IPS-18c (cell line): ENCODE measurements around the gene FTO.

ENCODE experiments used
- H3K4me3 ChIP-seq: 2 replicates; pipeline ENCODE4 v1.7.0; 2013; ENCODE audit warnings: low read depth, mild to moderate bottlenecking, low read length, moderate library complexity; ENCODE audit not compliant: insufficient read depth
- H3K9me3 ChIP-seq: one replicate; pipeline ENCODE4 v1.6.1; 2013; ENCODE audit warnings: mild to moderate bottlenecking, low read length, moderate library complexity; ENCODE audit not compliant: control insufficient read depth, insufficient read depth

The FTO gene

DNA sequence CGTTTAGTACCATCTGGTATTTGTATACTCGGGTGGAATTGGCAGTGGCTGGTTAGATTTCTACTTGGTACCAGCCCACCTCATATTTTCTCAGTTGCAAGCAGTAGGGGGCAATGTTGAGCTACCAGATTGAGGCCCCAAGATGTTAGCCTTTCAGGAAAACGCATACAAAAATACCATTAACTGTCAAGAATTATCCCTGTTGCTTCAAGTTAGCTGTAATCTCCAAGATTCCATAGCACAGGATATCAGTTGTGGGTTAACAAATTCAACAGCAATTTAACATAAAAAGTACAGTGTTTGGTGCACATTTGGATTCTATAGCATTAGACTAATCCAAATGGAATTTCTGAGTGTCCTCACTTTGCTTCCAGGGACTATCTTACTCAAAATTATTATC is 188.2 kb downstream of the FTO start:
- Histone ChIP-seq H3K4me3 (no peak overlapping the region), H3K9me3 (no peaks in the 10 kb centered on the region)

GRCh38 chr16:53893731-53894435 is 189.9 kb downstream of the FTO start:
- no peak overlapping the region for H3K4me3 ChIP-seq
- H3K9me3 ChIP-seq: no peaks in the 10 kb centered on the region

DNA sequence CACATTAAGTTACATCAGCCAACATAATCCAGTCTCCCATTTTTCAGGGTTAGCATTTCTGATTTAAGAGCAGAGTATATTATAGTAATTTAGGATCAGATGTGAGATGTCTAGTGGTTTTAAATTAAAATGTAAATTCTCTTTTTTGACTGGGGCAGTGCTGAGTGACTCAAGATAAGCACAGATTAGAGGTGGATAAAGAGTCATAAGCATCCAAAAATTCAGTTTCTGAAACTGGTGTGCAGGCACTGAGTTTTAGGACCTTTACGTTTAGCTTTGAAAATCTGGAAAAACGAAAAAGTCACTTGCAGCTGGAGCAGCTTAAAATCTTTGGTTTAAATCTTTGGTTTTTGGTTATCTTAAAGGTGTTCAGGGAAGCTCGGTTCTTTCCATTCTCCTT is 190.7 kb downstream of the FTO start:
- H3K9me3 ChIP-seq: no peaks in the 10 kb centered on the region

DNA sequence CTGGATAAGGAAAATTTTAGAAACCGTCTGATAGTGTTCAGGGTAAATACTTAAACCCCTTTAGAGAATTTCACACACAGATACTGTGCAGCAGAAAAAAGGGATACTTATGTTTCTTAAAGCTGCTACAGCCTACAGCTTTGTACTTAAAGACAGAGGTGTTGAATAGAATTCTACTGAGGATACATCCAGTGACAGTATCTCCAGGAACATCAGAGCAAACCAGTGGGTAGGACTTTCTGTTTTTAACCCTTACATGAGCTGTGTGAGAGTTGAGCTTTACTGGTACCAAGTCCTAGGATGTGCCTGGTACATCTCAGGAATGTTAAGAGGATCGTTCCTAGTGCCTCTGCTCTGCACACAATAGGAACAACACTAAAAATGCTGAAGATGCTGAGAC is 191.5 kb downstream of the FTO start:
- H3K4me3 ChIP-seq: no peak overlapping the region
- no peaks in the 10 kb centered on the region for H3K9me3 ChIP-seq

More for the DNA sequence above, 190.7 kb downstream of the FTO start:
- no peak overlapping the region for H3K4me3 ChIP-seq

DNA sequence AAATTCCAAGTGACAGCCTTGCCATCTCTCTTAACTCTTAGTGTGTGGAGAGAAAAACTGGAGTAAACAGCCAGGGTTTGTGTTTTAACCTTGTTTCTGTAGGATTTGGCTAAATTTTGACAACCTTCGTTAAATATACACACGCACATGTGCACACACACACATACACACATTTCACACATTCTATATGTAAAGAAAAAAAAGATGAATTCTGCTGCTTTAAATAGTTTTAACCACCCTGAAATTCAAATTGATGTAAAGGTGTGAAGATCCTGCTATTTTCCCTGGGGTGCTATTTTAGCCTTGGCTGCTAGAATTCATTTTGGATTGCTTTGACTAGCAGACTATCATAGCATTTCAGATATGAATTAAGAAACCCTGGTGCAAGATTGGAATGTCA is 191.9 kb downstream of the FTO start:
- no peaks in the 10 kb centered on the region for H3K9me3 ChIP-seq
- H3K4me3 ChIP-seq: no peak overlapping the region

- Histone ChIP-seq H3K9me3 (no peaks in the 10 kb centered on the region), H3K4me3 (no peak overlapping the region)
These were observed 192.8 kb downstream of the FTO start for GRCh38 chr16:53896722-53897121.

DNA sequence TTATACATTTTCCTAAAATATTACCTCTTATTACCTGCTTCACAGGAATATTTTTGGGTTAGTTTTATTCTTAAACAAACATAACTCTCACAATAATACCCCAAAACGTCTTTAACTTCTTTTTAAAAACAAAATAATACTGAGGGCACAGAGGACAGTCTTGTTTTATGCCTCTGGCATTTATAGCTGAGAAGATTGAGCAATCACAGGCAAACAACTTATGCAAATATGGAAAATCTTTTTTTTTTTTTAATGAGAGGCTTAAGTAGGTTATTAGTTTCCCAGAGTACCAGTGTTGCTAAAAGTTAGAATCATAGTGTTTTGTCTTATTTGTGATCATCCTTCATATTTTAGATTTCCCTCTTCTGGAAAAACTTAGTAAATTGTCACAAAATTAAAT is 195.0 kb downstream of the FTO start:
- Histone ChIP-seq H3K9me3 (no peaks in the 10 kb centered on the region), H3K4me3 (no peak overlapping the region)

DNA sequence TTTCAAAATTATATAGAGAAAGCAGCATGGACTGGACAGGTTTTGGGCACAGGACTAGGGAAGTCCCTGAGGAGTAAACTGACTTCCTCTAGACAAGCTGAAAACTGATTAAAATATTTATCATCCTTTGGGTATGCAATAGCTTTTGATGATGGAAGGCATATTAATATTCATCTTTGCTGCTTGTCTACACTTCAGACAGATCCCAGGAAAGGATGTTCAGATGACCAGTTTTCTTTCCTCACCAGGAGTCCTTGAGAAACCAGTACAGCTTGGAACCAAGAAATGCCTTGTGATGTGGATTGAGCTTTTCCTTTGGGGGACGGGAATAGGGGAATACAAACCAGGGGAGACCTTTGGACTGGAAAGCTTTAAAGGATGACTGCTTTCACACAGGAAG is 195.5 kb downstream of the FTO start:
- Histone ChIP-seq H3K9me3 (no peaks in the 10 kb centered on the region), H3K4me3 (no peak overlapping the region)

DNA sequence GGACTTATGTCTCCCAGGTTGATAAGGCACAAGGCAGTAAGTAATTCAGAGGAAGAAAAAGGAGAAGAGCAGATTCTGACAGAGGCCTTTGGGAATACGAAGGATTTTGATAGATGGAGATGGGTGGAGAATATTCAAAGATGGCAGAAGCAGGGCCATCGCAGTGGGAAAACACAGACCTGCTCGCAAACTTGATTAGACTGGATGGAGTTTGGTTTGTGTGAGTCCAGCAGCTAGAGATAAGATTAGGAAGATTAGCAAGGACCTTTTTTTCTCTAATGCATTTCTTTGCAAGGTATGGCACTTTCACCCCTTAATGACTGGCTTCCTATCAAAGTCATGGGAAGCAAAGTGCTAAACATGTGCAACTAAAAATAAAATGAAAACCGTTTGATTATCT is 196.7 kb downstream of the FTO start:
- Histone ChIP-seq H3K9me3 (no peaks in the 10 kb centered on the region), H3K4me3 (no peak overlapping the region)

- Histone ChIP-seq H3K4me3 (no peak overlapping the region), H3K9me3 (no peaks in the 10 kb centered on the region)
These were observed 197.5 kb downstream of the FTO start for GRCh38 chr16:53901408-53901807.

DNA sequence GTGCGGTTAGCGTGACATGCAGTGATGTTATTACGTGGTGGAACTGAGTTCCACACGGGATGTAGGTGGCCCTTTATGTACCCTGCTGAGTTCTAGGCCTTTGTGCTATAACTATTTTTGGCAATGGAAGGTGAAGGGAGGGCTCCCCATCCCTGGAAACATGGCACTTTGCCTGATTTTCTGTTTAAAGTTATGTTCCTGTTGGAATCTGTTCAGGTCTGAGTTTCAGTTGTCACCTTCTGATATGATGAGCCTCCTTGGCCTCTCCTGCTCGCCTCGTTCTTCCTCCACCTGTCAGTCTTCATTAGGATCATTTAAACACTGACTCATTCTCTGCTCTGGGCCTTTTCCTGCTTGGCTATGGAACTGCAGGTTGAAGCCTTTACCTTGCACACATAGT is 200.6 kb downstream of the FTO start:
- Histone ChIP-seq H3K9me3 (no peaks in the 10 kb centered on the region), H3K4me3 (no peak overlapping the region)

- H3K4me3 ChIP-seq: no peak overlapping the region
- H3K9me3 ChIP-seq: no peaks in the 10 kb centered on the region
These were observed 201.1 kb downstream of the FTO start for GRCh38 chr16:53905028-53905427.

DNA sequence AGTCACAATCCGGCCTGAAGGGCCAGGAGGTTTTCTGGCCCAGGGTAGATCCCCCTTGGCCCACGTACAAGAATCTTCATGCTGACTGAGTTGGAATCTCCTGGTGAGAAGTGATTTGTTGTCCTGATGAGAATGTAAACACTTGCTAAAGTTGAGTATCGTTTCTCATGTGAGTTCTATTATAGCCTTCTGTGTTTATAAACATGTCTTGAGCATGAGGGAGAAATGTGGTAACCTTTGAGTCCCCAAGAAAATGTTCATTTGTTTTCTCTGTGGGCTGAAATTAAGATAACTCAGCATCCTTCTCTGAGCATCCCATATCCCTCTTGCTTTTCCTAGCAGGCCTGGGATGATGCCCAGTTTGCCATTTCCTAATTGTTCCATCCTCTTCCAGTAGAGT is 204.8 kb downstream of the FTO start:
- H3K4me3 ChIP-seq: no peak overlapping the region
- H3K9me3 ChIP-seq: no peaks in the 10 kb centered on the region

- no peaks in the 10 kb centered on the region for H3K9me3 ChIP-seq
These were observed 207.0 kb downstream of the FTO start for GRCh38 chr16:53910990-53911389.

DNA sequence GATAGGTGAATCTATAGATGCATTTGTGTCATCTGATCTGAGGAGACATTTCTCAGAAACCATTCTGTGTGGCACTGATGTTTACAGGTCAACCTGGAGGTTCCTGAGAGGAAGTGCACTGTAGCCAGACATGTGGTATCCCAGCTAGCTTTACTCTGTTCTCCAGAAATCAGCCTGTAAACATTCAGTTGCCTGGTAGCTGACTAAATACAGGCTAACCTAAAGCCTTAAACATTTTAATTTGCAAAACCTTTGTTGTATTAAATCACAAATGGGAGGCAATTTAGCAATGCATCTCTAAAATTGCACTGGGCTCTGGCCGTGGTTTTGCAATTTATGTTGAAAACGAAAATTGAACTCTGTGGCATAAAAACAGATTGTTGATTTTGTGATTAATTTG is 207.6 kb downstream of the FTO start:
- no peaks in the 10 kb centered on the region for H3K9me3 ChIP-seq
- H3K4me3 ChIP-seq: no peak overlapping the region

More at GRCh38 chr16:53910990-53911389, 207.0 kb downstream of the FTO start:
- H3K4me3 ChIP-seq: no peak overlapping the region

GRCh38 chr16:53912155-53912554 is 208.2 kb downstream of the FTO start:
- H3K9me3 ChIP-seq: no peaks in the 10 kb centered on the region

DNA sequence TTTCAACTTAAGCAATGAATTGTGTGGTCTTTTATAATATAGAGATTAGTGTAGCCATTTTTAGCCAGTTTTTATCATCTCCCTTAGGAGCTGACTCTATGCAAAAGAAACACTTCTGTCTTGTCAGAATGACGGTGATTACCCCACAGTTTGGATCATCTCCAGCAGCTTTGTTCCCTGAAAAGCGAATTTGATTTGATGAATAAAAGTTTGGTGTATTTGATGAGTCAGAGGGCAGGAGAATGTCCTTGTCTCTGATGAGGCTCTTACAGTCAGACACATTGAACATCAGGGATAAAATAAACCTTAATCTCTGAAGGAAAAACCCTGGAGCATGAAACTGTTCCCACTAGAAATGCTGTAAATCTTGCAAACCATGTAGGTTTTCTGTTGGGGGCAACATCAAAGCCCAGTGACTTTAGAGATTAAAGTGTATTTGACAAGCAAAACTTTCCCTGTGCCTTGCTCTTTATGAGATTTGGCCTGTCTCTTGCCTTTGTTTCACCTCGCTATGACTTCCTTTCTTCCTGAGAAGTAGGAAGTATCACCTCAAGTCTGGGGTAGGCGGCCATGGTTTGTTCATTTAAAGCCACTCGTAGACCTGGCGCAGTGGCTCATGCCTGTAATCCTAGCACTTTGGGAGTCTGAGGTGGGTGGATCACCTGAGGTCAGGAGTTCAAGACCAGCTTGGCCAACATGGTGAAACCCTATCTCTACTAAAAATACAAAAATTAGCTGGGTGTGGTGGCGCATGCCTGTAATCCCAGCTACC is 209.3 kb downstream of the FTO start:
- Histone ChIP-seq H3K4me3 (no peak overlapping the region), H3K9me3 (no peaks in the 10 kb centered on the region)

More at GRCh38 chr16:53912155-53912554, 208.2 kb downstream of the FTO start:
- H3K4me3 ChIP-seq: no peak overlapping the region

DNA sequence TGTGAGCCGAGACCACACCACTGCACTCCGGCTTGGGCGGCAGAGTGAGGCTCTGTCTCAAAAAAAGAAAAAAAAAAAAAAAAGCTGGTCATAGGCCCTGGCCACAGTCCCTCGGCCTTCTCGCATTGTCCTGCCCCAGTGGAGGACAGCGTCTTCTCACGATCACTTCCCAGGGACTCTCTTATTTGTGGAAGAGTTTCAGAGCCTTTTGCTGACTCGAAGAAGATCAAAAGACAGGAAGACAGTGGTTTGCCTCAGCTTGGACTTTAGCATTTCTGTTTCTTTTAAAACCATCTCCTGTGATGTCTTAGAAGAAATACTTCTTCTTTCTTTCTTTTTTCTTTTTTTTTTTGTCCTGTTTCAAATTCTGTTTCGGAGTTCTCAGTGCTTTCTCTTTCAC is 210.0 kb downstream of the FTO start:
- Histone ChIP-seq H3K4me3 (no peak overlapping the region), H3K9me3 (no peaks in the 10 kb centered on the region)
